Adrenal gland (tissue), 12 donors: ENCODE measurements around the gene LNPEP. TPM values are rescaled to one million over a fixed set of nuclear protein-coding genes. Genes with fewer than 3 reads are reported as not detected.

Experiments
- DNase-seq, 7 donors: peaks; one replicate each; pipeline ENCODE4 v3.0.0-alpha.2; 2019 to 2020
- H3K27ac ChIP-seq, 5 donors: fragments of 200-600 bp; sonication (generic) in 4 of 5; 1 replicate in 3 of 5; 2 replicates in 2 of 5; pipeline versions ENCODE4 v1.5.1 to v1.8.0; 2016 to 2020; ENCODE audit warnings: mild to moderate bottlenecking in 1 of 5
- H3K27me3 ChIP-seq: fragments of 200-600 bp; 2 replicates; pipeline ENCODE4 v1.8.0; 2021
- H3K36me3 ChIP-seq, 2 donors: fragments of 200-600 bp; replicated peaks in 1 of 2; 1 replicate in 1 of 2; 2 replicates in 1 of 2; pipeline versions ENCODE4 v1.5.1 to v1.8.0; 2018 to 2022
- H3K4me1 ChIP-seq, 2 donors: fragments of 200-600 bp; replicated peaks in 1 of 2; 1 replicate in 1 of 2; 2 replicates in 1 of 2; pipeline versions ENCODE4 v1.5.1 to v1.8.0; 2018 to 2021
- H3K4me3 ChIP-seq, 4 donors: fragments of 200-600 bp; sonication (generic) in 3 of 4; one replicate each; pipeline ENCODE4 v1.5.1; 2016 to 2018
- H3K9me3 ChIP-seq, 3 donors: fragments of 200-600 bp; sonication (generic) in 1 of 3; replicated peaks in 1 of 3; 1 replicate in 2 of 3; 2 replicates in 1 of 3; pipeline versions ENCODE4 v1.5.1 to v1.8.0; 2016 to 2021
- CTCF ChIP-seq, 6 experiments: fragments of 450-650 bp in 4 of 6; fragments of 200-600 bp in 2 of 6; sonication (generic) in 1 of 6; IDR thresholded peaks; 1 replicate in 5 of 6; 2 replicates in 1 of 6; pipeline versions ENCODE4 v1.5.1 to v1.8.0; 2016 to 2021; ENCODE audit warnings: antibody characterized with exemption in 6 of 6, mild to moderate bottlenecking in 2 of 6, moderate library complexity in 1 of 6
- POLR2A ChIP-seq, 2 donors: fragments of 450-650 bp; IDR thresholded peaks; one replicate each; pipeline ENCODE4 v1.6.1; 2017; ENCODE audit warnings: antibody characterized with exemption in 2 of 2, mild to moderate bottlenecking in 2 of 2, moderate library complexity in 1 of 2
- WGBS, 4 donors: extraction: QIAGEN DNeasy Blood & Tissue Kit in 2 of 4; methylation state at CpG; one replicate each; pipeline versions ENCODE4 v1.1.5 to v1.1.7; 2013 to 2017; 5-methylcytosine and 5-hydroxymethylcytosine counted together
- intact Hi-C, 2 donors: fragments of 100-400 bp; cut with DNase I; formaldehyde crosslinking; loops; one replicate each; pipeline versions ENCODE4 v1.14.1 to v1.15.0; 2022 to 2023
- polyA plus RNA-seq, 3 donors: library from polyadenylated mRNA; stranded (reverse); fragments of 200-250 nt in 2 of 3; fragments of 350-450 nt in 1 of 3; fragmentation: Illumina TruSeq in 1 of 3; extraction: RNeasy Lipid Tissue Mini Kit (QIAGEN cat#74804) in 1 of 3; gene quantifications; one replicate each; pipeline ENCODE4 v1.2.3, GENCODE V29; 2013 to 2014
- total RNA-seq, 9 donors: library from RNA; depleted of rRNA in 4 of 9; stranded (reverse); fragments of >200 nt in 4 of 9; fragments of 120-200 nt in 1 of 9; fragmentation: NEBNext Ultra II Directional in 1 of 9; extraction: Animal tissue kit (Norgen Biotek cat#: 25700) in 1 of 9; gene quantifications; one replicate each; pipeline versions ENCODE4 v1.1.0 to v1.2.4, GENCODE V29; 2013 to 2023
- donor health status: healthy with polysubstance abuse.
- donor health status: Bipolar disorder and iron deficiency.
- donor health status: DM: yes; HTN: yes; CAD: no.
- donor health status: DM: no; HTN: no; CAD: no.
- donor health status: DM: no; HTN: no; CAD: no.
- donor health status: DM: yes; HTN: yes; CAD: no.

Gene LNPEP
- total and polyA plus RNA-seq, 12 donors, result 2.3 to 35.4 (median 20.8) TPM

- H3K9me3 ChIP-seq, result no peaks in the 10 kb centered on the region
- 93 to 97% (median 95%) methylated on average over 4 of the region's 4 CpGs for WGBS, 4 donors
- H3K4me1 ChIP-seq, result no peaks in the 10 kb centered on the region
- intact Hi-C loops, result loop anchor here in 1 of 2 donors (10.0 kb wide), 1 partner anchor 55 kb away; the partner anchor contains the start of gene LNPEP
- TF ChIP-seq POLR2A (IDR thresholded peaks at IDR 0.05), result no peak
- TF ChIP-seq CTCF (IDR thresholded peaks at IDR 0.05), result no peak
- no peak overlapping the region for H3K27ac ChIP-seq
- H3K4me3 ChIP-seq, result no peak overlapping the region
- no peak for DNase-seq
- no peaks in the 10 kb centered on the region for H3K27me3 ChIP-seq
- peaks cover 0 to 13% of the 10 kb centered on the region in 2 donors for H3K36me3 ChIP-seq
Measured at GRCh38 chr5:96990102-96990501, 54.2 kb downstream of the LNPEP start.

GRCh38 chr5:96991708-96992107 lies 55.8 kb downstream of the LNPEP start:
- no peak overlapping the region for H3K27ac ChIP-seq
- H3K4me3 ChIP-seq, result no peak overlapping the region
- no peaks in the 10 kb centered on the region for H3K4me1 ChIP-seq
- no peaks in the 10 kb centered on the region for H3K27me3 ChIP-seq
- no peaks in the 10 kb centered on the region for H3K9me3 ChIP-seq
- TF ChIP-seq CTCF (IDR thresholded peaks at IDR 0.05), result no peak
- no peak for TF ChIP-seq POLR2A (IDR thresholded peaks at IDR 0.05)
- H3K36me3 ChIP-seq, result peaks cover 0 to 13% of the 10 kb centered on the region in 2 donors
- intact Hi-C loops, result loop anchor here in 1 of 2 donors (10.0 kb wide), 1 partner anchor 57 kb away; the partner anchor contains the start of gene LNPEP
- no peak for DNase-seq

GRCh38 chr5:96993760-96994159 lies 57.9 kb downstream of the LNPEP start:
- no peak for DNase-seq
- Histone ChIP-seq H3K4me1 (no peaks in the 10 kb centered on the region), H3K4me3 (no peak overlapping the region), H3K36me3 (peaks cover 0 to 13% of the 10 kb centered on the region in 2 donors), H3K27ac (no peak overlapping the region), H3K27me3 (no peaks in the 10 kb centered on the region), H3K9me3 (no peaks in the 10 kb centered on the region)
- TF ChIP-seq POLR2A (IDR thresholded peaks at IDR 0.05) (no peak), CTCF (IDR thresholded peaks at IDR 0.05) (no peak)
- WGBS, 4 donors, result 86 to 98% (median 95%) methylated on average over 2 of the region's 2 CpGs
- intact Hi-C loops, result loop anchor here in 1 of 2 donors (10.0 kb wide), 1 partner anchor 59 kb away; the partner anchor contains the start of gene LNPEP

- Histone ChIP-seq H3K4me1 (no peaks in the 10 kb centered on the region), H3K27ac (no peak overlapping the region), H3K4me3 (no peak overlapping the region), H3K36me3 (peaks cover 0 to 13% of the 10 kb centered on the region in 2 donors), H3K27me3 (no peaks in the 10 kb centered on the region), H3K9me3 (no peaks in the 10 kb centered on the region)
- no peak for TF ChIP-seq POLR2A (IDR thresholded peaks at IDR 0.05)
- TF ChIP-seq CTCF (IDR thresholded peaks at IDR 0.05), result no peak
- 84 to 99% (median 92%) methylated on average over 3 of the region's 3 CpGs for WGBS, 4 donors
- intact Hi-C loops, result loop anchor here in 1 of 2 donors (10.0 kb wide), 1 partner anchor 60 kb away; the partner anchor contains the start of gene LNPEP
- DNase-seq, result no peak
Measured at GRCh38 chr5:96994493-96994892, 58.6 kb downstream of the LNPEP start.
